ENCODE results near the gene RAPGEF6.
"Not testable (repeated sequence)": the region's sequence is repeated elsewhere in the genome, so short reads cannot be mapped to it uniquely, and the experiment has no call there.

The RAPGEF6 gene

DNA sequence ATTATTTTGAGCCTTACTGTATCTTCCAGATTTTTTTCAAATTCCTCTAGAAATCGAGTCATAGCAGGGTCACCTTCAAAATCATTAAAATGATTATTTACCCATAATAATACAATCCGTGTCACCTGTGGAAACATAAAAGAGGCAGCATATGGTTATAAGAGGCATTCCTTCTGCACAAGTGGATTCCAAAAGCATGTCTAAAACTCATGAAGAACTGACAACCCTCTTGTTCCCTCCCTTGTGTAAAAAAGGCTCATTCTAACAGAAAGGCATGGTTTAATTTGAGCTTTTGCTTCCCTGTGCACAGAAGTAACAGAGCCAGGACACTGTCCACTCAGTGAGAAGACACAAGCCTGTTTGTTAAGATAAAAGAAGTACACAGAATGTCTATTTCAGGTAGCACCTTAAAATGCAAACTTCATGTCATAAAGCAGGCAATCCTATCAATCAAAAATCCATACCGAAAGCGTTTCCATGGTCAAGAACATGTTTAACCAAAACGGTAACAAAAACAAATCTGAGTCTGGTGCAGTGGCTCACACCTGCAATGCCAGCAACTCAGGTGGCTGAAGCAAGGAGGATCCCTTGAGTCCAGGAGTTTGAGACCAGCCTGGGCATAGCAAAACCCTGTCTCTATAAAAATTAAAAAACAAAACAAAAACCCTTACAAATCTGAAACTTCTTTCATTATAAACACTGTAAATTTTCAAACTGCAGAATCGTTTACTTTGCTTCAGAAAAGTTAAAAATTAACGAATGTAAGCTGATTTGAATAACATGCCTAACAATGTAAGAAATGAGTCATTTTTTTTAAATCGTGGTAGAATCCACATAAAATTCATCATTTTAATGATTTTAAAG, 139.3 kb downstream of the RAPGEF6 start:
- Histone ChIP-seq H2AFZ (ENCODE audit: low read depth, low read length) (no peak overlapping the region), H3K27me3 (ENCODE audit: insufficient read depth, low read length, poor library complexity) (no peaks in the 10 kb centered on the region), H3K27ac (ENCODE audit: low read length) (no peak overlapping the region), H3K4me2 (ENCODE audit: insufficient read depth, low read length) (no peak overlapping the region), H4K20me1 (ENCODE audit: insufficient read depth, low read length) (no peaks in the 10 kb centered on the region), H3K36me3 (ENCODE audit: insufficient read depth, low read length) (peaks cover 66% of the 10 kb centered on the region), H3K4me3 (ENCODE audit: low read depth in 1 of 2, low read length in 2 of 2) (no peak overlapping the region), H3K4me1 (ENCODE audit: insufficient read depth, low read length) (no peaks in the 10 kb centered on the region), H3K9me3 (ENCODE audit: insufficient read depth, low read length, severe bottlenecking) (no peaks in the 10 kb centered on the region), H3K9ac (ENCODE audit: low read depth, low read length) (no peak overlapping the region), H3K79me2 (ENCODE audit: insufficient read depth, low read length) (no peaks in the 10 kb centered on the region)
- ATAC-seq (ENCODE audit: insufficient read depth, low read depth) (no peak), DNase-seq (no peak)
- TF ChIP-seq, protein P1, sequence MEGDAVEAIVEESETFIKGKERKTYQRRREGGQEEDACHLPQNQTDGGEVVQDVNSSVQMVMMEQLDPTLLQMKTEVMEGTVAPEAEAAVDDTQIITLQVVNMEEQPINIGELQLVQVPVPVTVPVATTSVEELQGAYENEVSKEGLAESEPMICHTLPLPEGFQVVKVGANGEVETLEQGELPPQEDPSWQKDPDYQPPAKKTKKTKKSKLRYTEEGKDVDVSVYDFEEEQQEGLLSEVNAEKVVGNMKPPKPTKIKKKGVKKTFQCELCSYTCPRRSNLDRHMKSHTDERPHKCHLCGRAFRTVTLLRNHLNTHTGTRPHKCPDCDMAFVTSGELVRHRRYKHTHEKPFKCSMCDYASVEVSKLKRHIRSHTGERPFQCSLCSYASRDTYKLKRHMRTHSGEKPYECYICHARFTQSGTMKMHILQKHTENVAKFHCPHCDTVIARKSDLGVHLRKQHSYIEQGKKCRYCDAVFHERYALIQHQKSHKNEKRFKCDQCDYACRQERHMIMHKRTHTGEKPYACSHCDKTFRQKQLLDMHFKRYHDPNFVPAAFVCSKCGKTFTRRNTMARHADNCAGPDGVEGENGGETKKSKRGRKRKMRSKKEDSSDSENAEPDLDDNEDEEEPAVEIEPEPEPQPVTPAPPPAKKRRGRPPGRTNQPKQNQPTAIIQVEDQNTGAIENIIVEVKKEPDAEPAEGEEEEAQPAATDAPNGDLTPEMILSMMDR (IDR thresholded peaks at IDR 0.05; ENCODE audit: borderline replicate concordance, extremely low read depth, low read length, poor library complexity, severe bottlenecking), result no peak
- no peak for TF ChIP-seq EZH2 (IDR thresholded peaks at IDR 0.05; ENCODE audit: borderline replicate concordance, low read depth, low read length, severe bottlenecking)

DNA sequence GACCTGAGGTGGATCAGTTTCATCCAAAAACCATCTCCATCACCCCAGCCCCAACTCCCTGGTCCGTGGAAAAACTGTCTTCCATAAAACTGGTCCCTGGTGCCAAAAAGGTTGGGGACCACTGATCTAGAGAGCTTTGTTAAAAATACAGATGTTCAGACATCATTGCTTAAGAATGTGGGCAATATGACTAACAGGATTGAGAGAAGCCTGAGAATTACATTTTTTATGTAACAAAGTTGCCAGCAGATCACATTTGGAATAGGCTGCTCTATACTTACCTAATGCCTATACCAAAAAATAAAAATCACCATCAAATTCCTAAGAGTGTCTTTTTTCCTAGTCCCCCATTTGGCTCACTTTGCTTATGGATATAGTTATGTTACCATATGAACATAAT, 143.3 kb downstream of the RAPGEF6 start:
- Histone ChIP-seq H3K9ac (ENCODE audit: low read depth, low read length) (no peak overlapping the region), H2AFZ (ENCODE audit: low read depth, low read length) (no peak overlapping the region), H3K9me3 (ENCODE audit: insufficient read depth, low read length, severe bottlenecking) (no peaks in the 10 kb centered on the region), H3K36me3 (ENCODE audit: insufficient read depth, low read length) (peaks cover 78% of the 10 kb centered on the region), H3K4me3 (ENCODE audit: low read depth in 1 of 2, low read length in 2 of 2) (no peak overlapping the region), H3K27me3 (ENCODE audit: insufficient read depth, low read length, poor library complexity) (no peaks in the 10 kb centered on the region), H3K27ac (ENCODE audit: low read length) (no peak overlapping the region), H3K4me2 (ENCODE audit: insufficient read depth, low read length) (no peak overlapping the region), H3K79me2 (ENCODE audit: insufficient read depth, low read length) (no peaks in the 10 kb centered on the region), H4K20me1 (ENCODE audit: insufficient read depth, low read length) (no peaks in the 10 kb centered on the region), H3K4me1 (ENCODE audit: insufficient read depth, low read length) (no peaks in the 10 kb centered on the region)
- DNase-seq (no peak), ATAC-seq (ENCODE audit: insufficient read depth, low read depth) (no peak)
- TF ChIP-seq EZH2 (IDR thresholded peaks at IDR 0.05; ENCODE audit: borderline replicate concordance, low read depth, low read length, severe bottlenecking), result no peak
- TF ChIP-seq, protein P1 (IDR thresholded peaks at IDR 0.05; ENCODE audit: borderline replicate concordance, extremely low read depth, low read length, poor library complexity, severe bottlenecking), result no peak

DNA sequence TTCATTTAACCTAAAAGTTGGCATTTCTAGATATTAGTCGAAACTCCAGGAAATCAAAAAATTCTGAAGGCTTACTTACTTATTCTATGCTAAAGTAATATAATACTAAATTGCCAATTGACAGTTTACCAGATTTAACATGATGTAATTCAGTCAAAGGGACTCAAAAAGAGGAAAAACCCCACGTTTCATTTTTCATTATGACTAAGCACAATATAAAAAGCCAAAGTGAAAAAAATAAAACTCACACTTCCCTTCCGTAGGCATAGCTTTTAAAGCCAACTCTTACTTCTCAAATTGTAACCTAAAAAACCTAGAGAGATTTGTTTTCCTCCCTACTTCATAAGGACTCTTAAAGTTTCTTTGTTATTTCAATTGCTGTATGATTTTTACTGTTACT, 146.6 kb downstream of the RAPGEF6 start:
- Histone ChIP-seq H3K4me1 (ENCODE audit: insufficient read depth, low read length) (no peaks in the 10 kb centered on the region), H2AFZ (ENCODE audit: low read depth, low read length) (no peak overlapping the region), H3K9me3 (ENCODE audit: insufficient read depth, low read length, severe bottlenecking) (no peaks in the 10 kb centered on the region), H3K79me2 (ENCODE audit: insufficient read depth, low read length) (no peaks in the 10 kb centered on the region), H3K4me2 (ENCODE audit: insufficient read depth, low read length) (no peak overlapping the region), H3K27ac (ENCODE audit: low read length) (no peak overlapping the region), H3K9ac (ENCODE audit: low read depth, low read length) (no peak overlapping the region), H3K27me3 (ENCODE audit: insufficient read depth, low read length, poor library complexity) (no peaks in the 10 kb centered on the region), H3K36me3 (ENCODE audit: insufficient read depth, low read length) (peaks cover 53% of the 10 kb centered on the region), H4K20me1 (ENCODE audit: insufficient read depth, low read length) (no peaks in the 10 kb centered on the region), H3K4me3 (ENCODE audit: low read depth in 1 of 2, low read length in 2 of 2) (no peak overlapping the region)
- ATAC-seq (ENCODE audit: insufficient read depth, low read depth), result no peak
- no peak for DNase-seq
- TF ChIP-seq EZH2 (IDR thresholded peaks at IDR 0.05; ENCODE audit: borderline replicate concordance, low read depth, low read length, severe bottlenecking), result no peak
- TF ChIP-seq, protein P1 (IDR thresholded peaks at IDR 0.05; ENCODE audit: borderline replicate concordance, extremely low read depth, low read length, poor library complexity, severe bottlenecking), result no peak

DNA sequence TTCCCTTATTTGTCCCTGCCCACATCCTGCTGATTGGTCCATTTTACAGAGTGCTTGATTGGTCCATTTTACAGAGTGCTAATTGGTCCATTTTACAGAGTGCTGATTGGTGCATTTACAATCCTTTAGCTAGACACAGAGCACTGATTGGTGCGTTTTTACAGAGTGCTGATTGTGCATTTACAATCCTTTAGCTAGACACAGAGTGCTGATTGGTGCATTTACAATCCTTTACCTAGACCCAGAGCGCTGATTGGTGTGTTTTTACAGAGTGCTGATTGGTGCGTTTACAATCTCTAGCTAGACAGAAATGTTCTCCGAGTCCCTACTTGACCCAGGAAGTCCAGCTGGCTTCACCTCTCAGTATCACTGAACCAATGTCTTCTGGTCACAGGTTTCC, 147.7 kb downstream of the RAPGEF6 start:
- H3K36me3 ChIP-seq (ENCODE audit: insufficient read depth, low read length), result peaks cover 49% of the 10 kb centered on the region
- H3K27me3 ChIP-seq (ENCODE audit: insufficient read depth, low read length, poor library complexity); H3K27ac ChIP-seq (ENCODE audit: low read length); H4K20me1 ChIP-seq (ENCODE audit: insufficient read depth, low read length); DNase-seq; H2AFZ ChIP-seq (ENCODE audit: low read depth, low read length); H3K9ac ChIP-seq (ENCODE audit: low read depth, low read length); H3K9me3 ChIP-seq (ENCODE audit: insufficient read depth, low read length, severe bottlenecking); ATAC-seq (ENCODE audit: insufficient read depth, low read depth); H3K4me3 ChIP-seq (ENCODE audit: low read depth in 1 of 2, low read length in 2 of 2); H3K79me2 ChIP-seq (ENCODE audit: insufficient read depth, low read length); H3K4me1 ChIP-seq (ENCODE audit: insufficient read depth, low read length); H3K4me2 ChIP-seq (ENCODE audit: insufficient read depth, low read length): not testable (repeated sequence)

Measured in DND-41 (cell line).